PC-9 (cell line): ENCODE results near the gene KDM4B.

ENCODE experiments used
- CTCF ChIP-seq: fragments of 200-600 bp; sonication (generic); conservative IDR thresholded peaks from 2 replicates; pipeline ENCODE4 v1.6.1; 2017; ENCODE audit warnings: mixed run types, antibody characterized with exemption, mild to moderate bottlenecking, moderate library complexity
- EZH2 ChIP-seq: fragments of 200-600 bp; sonication (generic); IDR thresholded peaks from 2 replicates; pipeline ENCODE4 v1.8.0; 2017; ENCODE audit warnings: antibody characterized with exemption, low read depth

- TF ChIP-seq CTCF: no peak
- no peak for TF ChIP-seq EZH2
Observed at GRCh38 chr19:5065663-5066093, 96.8 kb downstream of the KDM4B start.
